Measurements from ENCODE around the gene SEPTIN7.

SEPTIN7 gene

GRCh38 chr7:35787925-35788324 is 12.9 kb upstream of the SEPTIN7 start:
- Histone ChIP-seq H3K4me1 (ENCODE audit: control insufficient read depth, insufficient read depth, low read length) (no peaks in the 10 kb centered on the region), H3K27ac (ENCODE audit: low read length) (no peak overlapping the region), H3K9me3 (ENCODE audit: control insufficient read depth, insufficient read depth, low read length) (no peaks in the 10 kb centered on the region), H3K27me3 (ENCODE audit: control insufficient read depth, insufficient read depth, low read length) (no peaks in the 10 kb centered on the region), H3K4me3 (ENCODE audit: low read length) (no peak overlapping the region), H3K36me3 (ENCODE audit: control insufficient read depth, insufficient read depth, low read length) (no peaks in the 10 kb centered on the region)
- DNase-seq (ENCODE audit: low read depth, low spot score) = no peak
- no CpG with 5 or more reads among the region's 2 CpGs for WGBS (ENCODE audit: insufficient coverage, insufficient read length)

GRCh38 chr7:35792472-35792871 is 8.4 kb upstream of the SEPTIN7 start:
- H3K27ac ChIP-seq (ENCODE audit: low read length) = no peak overlapping the region
- no CpG with 5 or more reads among the region's 1 CpG for WGBS (ENCODE audit: insufficient coverage, insufficient read length)
- no peaks in the 10 kb centered on the region for H3K27me3 ChIP-seq (ENCODE audit: control insufficient read depth, insufficient read depth, low read length)
- H3K4me3 ChIP-seq (ENCODE audit: low read length) = no peak overlapping the region
- DNase-seq (ENCODE audit: low read depth, low spot score) = no peak
- no peaks in the 10 kb centered on the region for H3K9me3 ChIP-seq (ENCODE audit: control insufficient read depth, insufficient read depth, low read length)
- no peaks in the 10 kb centered on the region for H3K36me3 ChIP-seq (ENCODE audit: control insufficient read depth, insufficient read depth, low read length)
- no peaks in the 10 kb centered on the region for H3K4me1 ChIP-seq (ENCODE audit: control insufficient read depth, insufficient read depth, low read length)

- H3K36me3 ChIP-seq (ENCODE audit: control insufficient read depth, insufficient read depth, low read length) = no peaks in the 10 kb centered on the region
- no peak overlapping the region for H3K4me3 ChIP-seq (ENCODE audit: low read length)
- H3K9me3 ChIP-seq (ENCODE audit: control insufficient read depth, insufficient read depth, low read length) = no peaks in the 10 kb centered on the region
- no peaks in the 10 kb centered on the region for H3K27me3 ChIP-seq (ENCODE audit: control insufficient read depth, insufficient read depth, low read length)
- WGBS (ENCODE audit: insufficient coverage, insufficient read length) = no CpG with 5 or more reads among the region's 4 CpGs
- H3K27ac ChIP-seq (ENCODE audit: low read length) = no peak overlapping the region
- no peaks in the 10 kb centered on the region for H3K4me1 ChIP-seq (ENCODE audit: control insufficient read depth, insufficient read depth, low read length)
- no peak for DNase-seq (ENCODE audit: low read depth, low spot score)
These were observed 7.9 kb upstream of the SEPTIN7 start for GRCh38 chr7:35792873-35793489.

GRCh38 chr7:35797311-35797710 is 3.5 kb upstream of the SEPTIN7 start:
- Histone ChIP-seq H3K36me3 (ENCODE audit: control insufficient read depth, insufficient read depth, low read length) (no peaks in the 10 kb centered on the region), H3K4me1 (ENCODE audit: control insufficient read depth, insufficient read depth, low read length) (no peaks in the 10 kb centered on the region), H3K27me3 (ENCODE audit: control insufficient read depth, insufficient read depth, low read length) (no peaks in the 10 kb centered on the region), H3K27ac (ENCODE audit: low read length) (no peak overlapping the region), H3K9me3 (ENCODE audit: control insufficient read depth, insufficient read depth, low read length) (no peaks in the 10 kb centered on the region), H3K4me3 (ENCODE audit: low read length) (no peak overlapping the region)
- no peak for DNase-seq (ENCODE audit: low read depth, low spot score)
- no CpG with 5 or more reads among the region's 5 CpGs for WGBS (ENCODE audit: insufficient coverage, insufficient read length)

- Histone ChIP-seq H3K4me1 (ENCODE audit: control insufficient read depth, insufficient read depth, low read length) (no peaks in the 10 kb centered on the region; the same call in 1 of the 2 replicates), H3K36me3 (ENCODE audit: control insufficient read depth, insufficient read depth, low read length) (no peaks in the 10 kb centered on the region), H3K27ac (ENCODE audit: low read length) (no peak overlapping the region), H3K4me3 (ENCODE audit: low read length) (peak overlapping the region; percentile 87; the same call in 1 of the 2 replicates), H3K9me3 (ENCODE audit: control insufficient read depth, insufficient read depth, low read length) (no peaks in the 10 kb centered on the region), H3K27me3 (ENCODE audit: control insufficient read depth, insufficient read depth, low read length) (no peaks in the 10 kb centered on the region)
- no CpG with 5 or more reads among the region's 37 CpGs for WGBS (ENCODE audit: insufficient coverage, insufficient read length)
- peak; percentile 84 for DNase-seq (ENCODE audit: low read depth, low spot score)
These were observed 775 bp upstream of the SEPTIN7 start for GRCh38 chr7:35799846-35800717.

GRCh38 chr7:35801392-35802101 is 690 bp downstream of the SEPTIN7 start:
- H3K27me3 ChIP-seq (ENCODE audit: control insufficient read depth, insufficient read depth, low read length) = no peaks in the 10 kb centered on the region
- WGBS (ENCODE audit: insufficient coverage, insufficient read length) = no CpG with 5 or more reads among the region's 70 CpGs
- H3K4me1 ChIP-seq (ENCODE audit: control insufficient read depth, insufficient read depth, low read length) = peaks cover 2% of the 10 kb centered on the region; the same call in 1 of the 2 replicates
- H3K36me3 ChIP-seq (ENCODE audit: control insufficient read depth, insufficient read depth, low read length) = no peaks in the 10 kb centered on the region
- H3K27ac ChIP-seq (ENCODE audit: low read length) = no peak overlapping the region
- peak overlapping the region; percentile 87 for H3K4me3 ChIP-seq (ENCODE audit: low read length)
- H3K9me3 ChIP-seq (ENCODE audit: control insufficient read depth, insufficient read depth, low read length) = no peaks in the 10 kb centered on the region
- DNase-seq (ENCODE audit: low read depth, low spot score) = no peak

GRCh38 chr7:35802102-35802466 is 1.2 kb downstream of the SEPTIN7 start:
- H3K27ac ChIP-seq (ENCODE audit: low read length) = no peak overlapping the region
- H3K9me3 ChIP-seq (ENCODE audit: control insufficient read depth, insufficient read depth, low read length) = no peaks in the 10 kb centered on the region
- H3K4me1 ChIP-seq (ENCODE audit: control insufficient read depth, insufficient read depth, low read length) = peaks cover 2% of the 10 kb centered on the region; the same call in 1 of the 2 replicates
- H3K36me3 ChIP-seq (ENCODE audit: control insufficient read depth, insufficient read depth, low read length) = no peaks in the 10 kb centered on the region
- no CpG with 5 or more reads among the region's 4 CpGs for WGBS (ENCODE audit: insufficient coverage, insufficient read length)
- DNase-seq (ENCODE audit: low read depth, low spot score) = no peak
- H3K27me3 ChIP-seq (ENCODE audit: control insufficient read depth, insufficient read depth, low read length) = no peaks in the 10 kb centered on the region
- H3K4me3 ChIP-seq (ENCODE audit: low read length) = peak overlapping the region; percentile 87; the same call in 1 of the 2 replicates

GRCh38 chr7:35802649-35803048 is 1.8 kb downstream of the SEPTIN7 start:
- Histone ChIP-seq H3K4me3 (ENCODE audit: low read length) (no peak overlapping the region; the same call in 1 of the 2 replicates), H3K27me3 (ENCODE audit: control insufficient read depth, insufficient read depth, low read length) (no peaks in the 10 kb centered on the region), H3K36me3 (ENCODE audit: control insufficient read depth, insufficient read depth, low read length) (no peaks in the 10 kb centered on the region), H3K9me3 (ENCODE audit: control insufficient read depth, insufficient read depth, low read length) (no peaks in the 10 kb centered on the region), H3K27ac (ENCODE audit: low read length) (no peak overlapping the region), H3K4me1 (ENCODE audit: control insufficient read depth, insufficient read depth, low read length) (peaks cover 2% of the 10 kb centered on the region; the same call in 1 of the 2 replicates)
- no CpG with 5 or more reads among the region's 3 CpGs for WGBS (ENCODE audit: insufficient coverage, insufficient read length)
- DNase-seq (ENCODE audit: low read depth, low spot score) = no peak

GRCh38 chr7:35804231-35804970 is 3.5 kb downstream of the SEPTIN7 start:
- WGBS (ENCODE audit: insufficient coverage, insufficient read length) = no CpG with 5 or more reads among the region's 10 CpGs

GRCh38 chr7:35805876-35806275 is 5.0 kb downstream of the SEPTIN7 start:
- WGBS (ENCODE audit: insufficient coverage, insufficient read length) = no CpG with 5 or more reads among the region's 3 CpGs
- H3K4me3 ChIP-seq (ENCODE audit: low read length) = no peak overlapping the region
- no peaks in the 10 kb centered on the region for H3K27me3 ChIP-seq (ENCODE audit: control insufficient read depth, insufficient read depth, low read length)
- no peak overlapping the region for H3K27ac ChIP-seq (ENCODE audit: low read length)
- no peaks in the 10 kb centered on the region for H3K36me3 ChIP-seq (ENCODE audit: control insufficient read depth, insufficient read depth, low read length)
- no peaks in the 10 kb centered on the region for H3K9me3 ChIP-seq (ENCODE audit: control insufficient read depth, insufficient read depth, low read length)
- H3K4me1 ChIP-seq (ENCODE audit: control insufficient read depth, insufficient read depth, low read length) = peaks cover 2% of the 10 kb centered on the region; the same call in 1 of the 2 replicates
- no peak for DNase-seq (ENCODE audit: low read depth, low spot score)

More at GRCh38 chr7:35804231-35804970, 3.5 kb downstream of the SEPTIN7 start:
- Histone ChIP-seq H3K27ac (ENCODE audit: low read length) (no peak overlapping the region), H3K4me3 (ENCODE audit: low read length) (no peak overlapping the region), H3K27me3 (ENCODE audit: control insufficient read depth, insufficient read depth, low read length) (no peaks in the 10 kb centered on the region), H3K36me3 (ENCODE audit: control insufficient read depth, insufficient read depth, low read length) (no peaks in the 10 kb centered on the region), H3K9me3 (ENCODE audit: control insufficient read depth, insufficient read depth, low read length) (no peaks in the 10 kb centered on the region), H3K4me1 (ENCODE audit: control insufficient read depth, insufficient read depth, low read length) (peaks cover 2% of the 10 kb centered on the region; the same call in 1 of the 2 replicates)
- no peak for DNase-seq (ENCODE audit: low read depth, low spot score)
